H1 (cell line): ENCODE results near the gene SEC22C. TPM values are rescaled to one million over a fixed set of nuclear protein-coding genes. Genes with fewer than 3 reads are reported as not detected.

Experiments used
- CHD7 ChIP-seq: fragments of 300-600 bp; sonication (generic); IDR thresholded peaks from 2 replicates; pipeline ENCODE4 v1.7.1; 2012; ENCODE audit warnings: low read length, moderate library complexity, mild to moderate bottlenecking, inconsistent platforms; ENCODE audit not compliant: insufficient replicate concordance
- CREB1 ChIP-seq: IDR thresholded peaks from 2 replicates; pipeline ENCODE4 v1.6.1; 2012; ENCODE audit warnings: inconsistent platforms
- GABPA ChIP-seq: IDR thresholded peaks from 2 replicates; pipeline ENCODE4 v1.6.1; 2011; ENCODE audit warnings: mild to moderate bottlenecking, low read length, moderate library complexity, borderline replicate concordance; ENCODE audit not compliant: insufficient read depth
- POLR2AphosphoS5 ChIP-seq: IDR thresholded peaks from 2 replicates; pipeline ENCODE4 v1.6.1; 2011; ENCODE audit warnings: low read depth, low read length
- RAD21 ChIP-seq, 2 experiments: IDR thresholded peaks in 1 of 2; conservative IDR thresholded peaks in 1 of 2; 2 replicates each; pipeline ENCODE4 v1.6.1; 2011; ENCODE audit warnings: low read depth in 2 of 2, low read length in 2 of 2, improper control_type of control experiment in 1 of 2, inconsistent platforms in 1 of 2, mild to moderate bottlenecking in 1 of 2, moderate library complexity in 1 of 2
- RBBP5 ChIP-seq: IDR thresholded peaks from 2 replicates; pipeline ENCODE4 v1.7.1; 2012; ENCODE audit warnings: low read depth, mild to moderate bottlenecking, inconsistent platforms, low read length, moderate library complexity, borderline replicate concordance
- RFX5 ChIP-seq: IDR thresholded peaks from 2 replicates; pipeline ENCODE4 v1.6.1; 2011; ENCODE audit warnings: low read depth, low read length, improper control_type of control experiment, borderline replicate concordance
- polyA plus RNA-seq, 7 experiments: library from polyadenylated mRNA; depleted of rRNA in 3 of 7; stranded (reverse) in 5 of 7; unstranded in 2 of 7; fragments of >200 nt in 5 of 7; fragments of 200-250 nt in 2 of 7; gene quantifications; 1 replicate in 5 of 7; 2 replicates in 1 of 7; 4 replicates in 1 of 7; pipeline versions ENCODE4 v1.2.1 to v1.2.3, GENCODE V29; 2011 to 2013; ENCODE audit warnings: missing spikeins in 2 of 7, mixed read lengths in 2 of 7
- total RNA-seq: library from RNA; stranded (reverse); fragmentation: NEBNext Ultra II Directional; extraction: Animal tissue kit (Norgen Biotek cat#: 25700); gene quantifications from 2 replicates; pipeline ENCODE4 v1.2.1, GENCODE V29; 2021

The SEC22C gene
- total and polyA plus RNA-seq, 2 of the 8 experiments (the other 6 are each of a cell fraction or from before 2014, with no cell fraction given): 23.4 to 38.3 TPM

- TF ChIP-seq GABPA: no peak
- no peak for TF ChIP-seq CHD7
- TF ChIP-seq RBBP5: no peak
- TF ChIP-seq POLR2AphosphoS5: no peak
- TF ChIP-seq RFX5: no peak
- no peak for TF ChIP-seq RAD21 (IDR thresholded peaks at IDR 0.05 in 1 of 2, conservative IDR thresholded peaks at IDR 0.05 in 1 of 2; ENCODE audit: low read depth in 2 of 2, low read length in 2 of 2)
- TF ChIP-seq CREB1: no peak
These were observed 64.7 kb downstream of the SEC22C start (continued) for GRCh38 chr3:42517117-42517516.
